Hematopoietic multipotent progenitor cell treated with erythropoietin and hydrocortisone succinate and interleukin-3 and kit ligand, for 6 days (in vitro differentiated cells): ENCODE measurements around the gene GPR55.

Source experiments
- DNase-seq: peaks from one replicate; pipeline ENCODE4 v3.0.0-alpha.2; 2015

Gene GPR55

DNA sequence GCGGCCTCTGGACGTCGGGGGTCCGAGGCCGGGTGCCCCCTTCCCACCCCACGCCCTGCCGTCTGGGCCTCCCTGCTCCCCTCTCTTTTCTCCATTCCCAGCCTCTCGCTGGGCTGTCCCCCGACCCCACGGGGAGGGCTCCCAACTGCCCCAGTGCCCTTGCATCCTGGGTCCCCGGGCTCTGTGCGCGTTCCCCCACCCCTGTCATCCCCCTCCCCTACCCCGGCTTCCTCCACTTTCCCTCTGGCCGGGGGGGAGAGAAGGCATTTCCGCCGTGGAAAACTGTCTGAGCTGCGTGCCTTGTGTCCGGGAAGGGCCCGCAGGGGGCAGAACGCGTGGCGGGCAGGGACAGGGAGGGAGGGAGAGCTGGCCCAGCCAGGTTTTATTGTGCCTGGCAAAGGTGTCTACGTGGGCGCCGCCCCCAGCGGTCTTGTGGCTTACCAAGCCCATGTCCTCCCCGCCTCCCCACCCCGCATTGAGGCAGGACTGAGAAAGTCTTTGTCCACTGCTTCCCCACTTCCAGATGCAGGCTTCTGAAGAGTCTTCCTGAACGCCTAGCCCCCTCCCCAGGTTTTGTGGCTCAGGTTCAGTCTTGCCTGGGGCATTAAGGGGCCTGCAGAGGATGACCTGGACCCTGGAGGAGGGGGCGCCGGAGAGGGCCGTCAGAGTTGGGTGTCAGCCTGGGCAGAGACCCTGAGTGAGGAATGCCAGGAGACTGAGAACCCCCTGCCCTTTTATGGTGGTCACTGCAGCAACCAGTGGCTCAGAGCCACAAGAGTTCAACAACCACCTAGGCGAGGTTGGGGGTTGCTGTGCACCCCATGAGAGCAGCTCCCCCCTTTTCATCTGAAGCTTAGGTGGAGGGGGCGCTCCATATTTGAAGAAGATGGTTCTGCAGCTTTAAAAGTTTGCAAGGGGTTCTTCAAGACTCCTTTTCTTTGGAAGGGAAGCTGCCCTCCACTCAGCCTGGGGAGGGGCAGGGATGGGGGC, 59.0 kb downstream of the GPR55 start:
- DNase-seq = peak; percentile 39

DNA sequence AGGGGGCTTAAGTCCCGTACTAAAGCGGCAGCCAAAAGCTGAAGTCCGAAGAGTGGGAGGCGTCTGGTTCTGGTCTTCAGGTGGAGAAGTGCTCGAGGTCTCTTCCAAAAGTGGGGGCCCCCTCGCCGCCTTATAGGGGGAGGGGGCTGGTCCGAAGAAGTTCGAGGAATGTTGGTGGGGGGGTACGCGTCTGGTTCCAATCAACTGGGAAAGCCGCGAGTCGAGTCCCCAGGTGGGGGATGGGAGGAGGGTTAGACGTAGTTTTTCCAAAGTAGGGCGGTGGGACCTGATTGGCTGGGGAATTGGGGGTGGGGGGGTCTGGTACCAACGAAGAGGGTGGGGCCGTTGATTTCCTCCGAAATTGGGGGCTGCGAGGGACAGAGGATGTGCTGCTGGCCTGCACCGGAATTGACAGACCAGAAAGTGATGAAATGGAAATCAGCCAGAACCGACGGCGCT, 59.7 kb downstream of the GPR55 start:
- DNase-seq = peak; percentile 26

DNA sequence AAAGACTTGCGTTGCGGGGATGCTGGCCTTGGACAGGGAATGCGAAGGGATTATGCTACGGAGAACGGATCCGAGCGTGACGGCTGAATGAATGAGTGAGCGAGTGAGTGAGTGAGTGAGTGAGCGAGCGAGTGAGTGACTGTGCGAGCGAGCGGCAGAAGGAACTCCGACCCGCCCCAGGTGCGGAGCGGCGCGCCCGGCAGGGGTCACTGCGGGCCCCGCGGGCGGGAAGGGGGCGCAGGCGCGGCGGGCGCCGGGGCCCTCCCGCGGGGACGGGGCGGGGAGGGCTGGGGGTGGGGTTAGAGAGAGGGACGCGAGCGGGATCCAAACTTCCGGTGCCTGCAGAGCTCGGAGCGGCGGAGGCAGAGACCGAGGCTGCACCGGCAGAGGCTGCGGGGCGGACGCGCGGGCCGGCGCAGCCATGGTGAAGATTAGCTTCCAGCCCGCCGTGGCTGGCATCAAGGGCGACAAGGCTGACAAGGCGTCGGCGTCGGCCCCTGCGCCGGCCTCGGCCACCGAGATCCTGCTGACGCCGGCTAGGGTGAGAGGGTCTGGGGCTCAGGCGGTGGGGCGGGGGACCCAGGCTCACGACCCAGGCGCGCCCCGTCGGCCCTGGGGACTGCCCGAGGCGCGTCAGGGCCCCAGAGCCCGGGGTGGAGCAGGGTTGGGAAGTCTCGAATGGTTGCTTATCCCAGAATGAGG, 60.3 kb downstream of the GPR55 start, which contains the start of gene ITM2C:
ITM2C (plus strand) TSS at position 338 of the 702 bp plus-strand sequence; CDS start at position 422, 84 bp downstream.
- DNase-seq = peak; percentile 80

DNA sequence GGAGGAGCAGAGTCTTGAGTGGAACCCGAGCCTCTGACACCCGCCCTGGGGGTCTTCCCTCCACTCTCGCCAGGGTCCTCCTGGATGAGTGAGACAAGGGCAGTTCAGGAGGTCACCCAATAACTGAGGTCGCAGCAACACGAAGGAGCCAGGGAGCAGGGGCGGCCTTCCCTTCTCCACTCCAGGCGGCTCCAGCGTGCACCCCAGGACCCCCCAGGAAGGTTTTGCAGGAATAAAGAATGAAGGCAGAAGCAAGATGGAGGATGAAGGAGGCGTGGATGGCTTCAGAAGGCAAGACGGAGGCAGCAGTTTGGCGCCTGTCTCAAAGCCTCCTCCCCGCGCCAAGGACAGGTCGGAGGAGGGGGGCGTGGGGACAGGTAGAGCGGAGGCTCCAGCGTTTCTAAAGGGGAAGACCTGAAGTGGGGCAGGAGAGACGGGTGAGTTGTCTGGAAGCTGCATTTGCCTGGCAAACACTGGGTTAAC, 60.9 kb downstream of the GPR55 start:
- no peak for DNase-seq

DNA sequence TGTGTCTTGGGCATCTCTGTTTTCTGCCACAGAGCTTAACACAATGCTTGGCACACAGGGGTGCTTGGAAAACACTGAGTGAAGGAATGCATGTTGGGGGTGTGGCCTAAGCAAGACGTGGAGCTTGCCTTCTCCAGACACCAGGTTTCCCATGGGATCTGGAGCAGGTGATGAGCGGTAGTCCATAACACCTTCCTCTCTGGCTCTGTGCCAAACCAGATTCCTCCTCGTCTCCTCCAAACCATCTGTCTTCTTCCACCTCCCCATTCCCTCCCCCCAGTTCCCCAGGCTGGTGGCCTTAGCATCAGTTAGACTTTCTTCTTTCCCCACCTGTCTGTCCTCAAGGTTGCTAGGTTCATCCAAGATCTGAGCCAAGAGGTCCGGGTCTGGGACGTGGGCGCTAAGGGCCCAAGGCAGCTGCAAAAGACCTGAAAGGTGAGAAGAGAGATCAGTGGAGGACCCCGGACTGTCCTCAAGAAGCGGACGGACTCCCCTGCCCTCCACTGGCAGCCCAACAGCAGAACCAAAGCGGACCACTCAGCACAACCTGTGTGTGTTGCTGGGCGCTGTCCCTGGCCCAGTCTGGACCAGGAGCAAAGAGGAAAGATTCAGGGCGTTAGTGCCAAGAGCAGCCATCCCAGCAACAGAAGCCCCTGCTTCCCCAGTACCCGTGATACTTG, 61.5 kb downstream of the GPR55 start:
- DNase-seq = no peak

DNA sequence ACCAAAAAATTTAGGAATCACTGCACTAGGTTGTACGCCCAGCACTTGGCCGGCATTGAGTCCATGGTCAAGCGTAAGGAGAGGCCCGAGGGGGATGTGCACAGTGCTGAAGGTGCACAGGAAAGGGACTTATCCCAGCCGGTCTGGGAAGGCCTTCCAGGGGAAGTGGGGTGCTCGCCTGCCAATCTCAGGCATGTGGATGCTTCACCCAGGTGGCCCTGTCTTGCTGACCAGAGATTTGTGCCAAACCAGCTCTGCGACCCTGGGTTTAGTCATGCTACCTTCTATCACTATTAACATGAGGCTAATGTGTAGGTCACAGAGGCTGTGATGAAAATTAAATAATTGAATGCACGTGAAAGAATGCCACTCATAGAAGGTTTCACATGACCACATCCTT, 62.0 kb downstream of the GPR55 start:
- DNase-seq = no peak

DNA sequence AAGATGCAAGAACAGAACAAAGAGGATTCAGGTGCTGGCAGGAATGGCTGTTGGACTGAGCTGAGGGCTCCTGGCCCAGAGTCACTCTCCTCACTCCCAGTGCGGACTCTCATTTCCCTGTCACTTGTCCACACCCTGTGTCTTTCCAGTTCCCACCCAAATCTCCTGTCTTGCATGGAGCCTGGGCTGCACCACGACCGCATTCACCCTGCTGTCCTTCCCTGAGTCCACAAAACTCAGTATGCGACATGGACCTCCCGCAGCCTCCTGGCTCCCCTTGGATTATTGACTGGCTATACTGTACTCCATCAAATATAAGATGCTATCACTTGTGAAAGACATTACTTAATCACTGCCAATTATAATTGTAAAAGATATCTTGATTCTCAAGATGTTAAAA, 62.8 kb downstream of the GPR55 start:
- DNase-seq = no peak

DNA sequence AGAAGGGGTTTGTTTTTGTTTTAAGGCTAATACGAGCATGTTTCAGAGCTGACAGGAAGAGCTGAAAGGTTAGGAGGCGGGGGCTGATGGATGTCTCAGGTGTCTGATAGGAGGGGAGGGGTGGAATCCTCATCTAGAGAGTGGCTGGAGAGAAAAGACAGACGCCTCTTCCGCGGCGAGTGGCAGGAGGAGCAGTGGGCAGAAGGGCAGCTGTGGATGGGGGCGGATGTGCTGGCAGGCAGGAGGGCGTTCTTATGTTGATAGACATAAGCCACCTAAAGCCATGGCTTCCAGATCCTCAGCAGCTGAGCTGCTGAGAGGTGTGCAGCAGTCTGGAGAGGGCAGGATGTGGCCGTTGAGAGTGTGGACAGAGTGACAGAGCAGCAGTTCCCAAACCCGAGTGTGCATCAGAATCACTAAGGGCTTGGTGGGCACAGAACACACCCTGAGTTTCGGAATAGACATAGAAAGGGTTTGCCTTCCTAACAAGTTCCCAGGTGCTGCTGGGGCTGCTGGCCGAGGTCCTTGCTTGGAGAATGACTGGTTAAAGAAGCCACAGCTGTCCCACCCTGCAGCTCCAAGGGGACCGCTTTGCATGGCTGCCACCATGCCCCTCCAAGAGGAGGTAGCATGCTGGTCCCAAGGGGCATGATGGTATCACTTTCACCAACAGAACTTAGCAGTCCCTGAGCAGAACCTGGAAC, 63.3 kb downstream of the GPR55 start:
- DNase-seq = no peak
